Measurements from ENCODE around the gene FBXO44.
A peak's percentile ranks its signal among the peaks of the same experiment; 100 is the strongest.

Gene FBXO44

GRCh38 chr1:11682287-11682771 is 27.7 kb downstream of the FBXO44 start:
- no peak for ATAC-seq
- TF ChIP-seq RARB (CRISPR knock-in tag; IDR thresholded peaks at IDR 0.05) (no peak), BACH2 (CRISPR knock-in tag; IDR thresholded peaks at IDR 0.05; ENCODE audit: borderline replicate concordance) (no peak), POU6F1 (CRISPR knock-in tag; IDR thresholded peaks at IDR 0.05; ENCODE audit: borderline replicate concordance, low read depth) (no peak), TOX (CRISPR knock-in tag; IDR thresholded peaks at IDR 0.05; ENCODE audit: borderline replicate concordance) (no peak), CSDC2 (CRISPR knock-in tag; IDR thresholded peaks at IDR 0.05) (no peak), ZNF565 (CRISPR knock-in tag; conservative IDR thresholded peaks at IDR 0.05; ENCODE audit: low read depth) (no peak), PPARA (CRISPR knock-in tag; IDR thresholded peaks at IDR 0.05; ENCODE audit: borderline replicate concordance) (no peak)

- no peak for ATAC-seq
- TF ChIP-seq POU6F1 (CRISPR knock-in tag; IDR thresholded peaks at IDR 0.05; ENCODE audit: borderline replicate concordance, low read depth) (no peak), RARB (CRISPR knock-in tag; IDR thresholded peaks at IDR 0.05) (no peak), ZNF8 (CRISPR knock-in tag; IDR thresholded peaks at IDR 0.05) (no peak), TCF4 (CRISPR knock-in tag; IDR thresholded peaks at IDR 0.05; ENCODE audit: borderline replicate concordance) (no peak), GLIS3 (CRISPR knock-in tag; IDR thresholded peaks at IDR 0.05) (no peak), PPARA (CRISPR knock-in tag; IDR thresholded peaks at IDR 0.05; ENCODE audit: borderline replicate concordance) (no peak), PATZ1 (CRISPR knock-in tag; IDR thresholded peaks at IDR 0.05; ENCODE audit: borderline replicate concordance) (no peak), CSDC2 (CRISPR knock-in tag; IDR thresholded peaks at IDR 0.05) (no peak)
These were observed 28.1 kb downstream of the FBXO44 start for GRCh38 chr1:11682799-11683198.

- peak; percentile 6; the same call in 1 of the 3 replicates for ATAC-seq
- no peak for TF ChIP-seq BACH2 (CRISPR knock-in tag; IDR thresholded peaks at IDR 0.05; ENCODE audit: borderline replicate concordance)
- TF ChIP-seq TOX (CRISPR knock-in tag; IDR thresholded peaks at IDR 0.05; ENCODE audit: borderline replicate concordance): no peak
- TF ChIP-seq TCF4 (CRISPR knock-in tag; IDR thresholded peaks at IDR 0.05; ENCODE audit: borderline replicate concordance): peak; percentile 73
These were observed 29.4 kb downstream of the FBXO44 start for GRCh38 chr1:11684070-11684469.

- ATAC-seq: no peak
- TF ChIP-seq ZFP3 (CRISPR knock-in tag; IDR thresholded peaks at IDR 0.05) (no peak), ZFP30 (CRISPR knock-in tag; IDR thresholded peaks at IDR 0.05) (no peak), RARB (CRISPR knock-in tag; IDR thresholded peaks at IDR 0.05) (no peak), CSDC2 (CRISPR knock-in tag; IDR thresholded peaks at IDR 0.05) (no peak), TSHZ2 (CRISPR knock-in tag; IDR thresholded peaks at IDR 0.05) (no peak), PATZ1 (CRISPR knock-in tag; IDR thresholded peaks at IDR 0.05; ENCODE audit: borderline replicate concordance) (no peak), ZNF70 (CRISPR knock-in tag; IDR thresholded peaks at IDR 0.05) (no peak), TOX (CRISPR knock-in tag; IDR thresholded peaks at IDR 0.05; ENCODE audit: borderline replicate concordance) (no peak), OSR1 (CRISPR knock-in tag; IDR thresholded peaks at IDR 0.05) (no peak), TCF4 (CRISPR knock-in tag; IDR thresholded peaks at IDR 0.05; ENCODE audit: borderline replicate concordance) (no peak), SNAI2 (CRISPR knock-in tag; IDR thresholded peaks at IDR 0.05) (no peak), POU6F1 (CRISPR knock-in tag; IDR thresholded peaks at IDR 0.05; ENCODE audit: borderline replicate concordance, low read depth) (no peak)
These were observed 30.6 kb downstream of the FBXO44 start for GRCh38 chr1:11685210-11685752.
